HG03025 (cell line): ENCODE results near the gene INF2.
"Not testable (repeated sequence)": the region's sequence is repeated elsewhere in the genome, so short reads cannot be mapped to it uniquely, and the experiment has no call there.

ENCODE experiments used
- ATAC-seq: cut with Tn5 transposase; IDR thresholded peaks from one replicate; pipeline ENCODE4 v1.9.1; 2021; ENCODE audit warnings: mild to moderate bottlenecking, moderate library complexity; ENCODE audit not compliant: unreplicated experiment, low FRiP score

The INF2 gene

DNA sequence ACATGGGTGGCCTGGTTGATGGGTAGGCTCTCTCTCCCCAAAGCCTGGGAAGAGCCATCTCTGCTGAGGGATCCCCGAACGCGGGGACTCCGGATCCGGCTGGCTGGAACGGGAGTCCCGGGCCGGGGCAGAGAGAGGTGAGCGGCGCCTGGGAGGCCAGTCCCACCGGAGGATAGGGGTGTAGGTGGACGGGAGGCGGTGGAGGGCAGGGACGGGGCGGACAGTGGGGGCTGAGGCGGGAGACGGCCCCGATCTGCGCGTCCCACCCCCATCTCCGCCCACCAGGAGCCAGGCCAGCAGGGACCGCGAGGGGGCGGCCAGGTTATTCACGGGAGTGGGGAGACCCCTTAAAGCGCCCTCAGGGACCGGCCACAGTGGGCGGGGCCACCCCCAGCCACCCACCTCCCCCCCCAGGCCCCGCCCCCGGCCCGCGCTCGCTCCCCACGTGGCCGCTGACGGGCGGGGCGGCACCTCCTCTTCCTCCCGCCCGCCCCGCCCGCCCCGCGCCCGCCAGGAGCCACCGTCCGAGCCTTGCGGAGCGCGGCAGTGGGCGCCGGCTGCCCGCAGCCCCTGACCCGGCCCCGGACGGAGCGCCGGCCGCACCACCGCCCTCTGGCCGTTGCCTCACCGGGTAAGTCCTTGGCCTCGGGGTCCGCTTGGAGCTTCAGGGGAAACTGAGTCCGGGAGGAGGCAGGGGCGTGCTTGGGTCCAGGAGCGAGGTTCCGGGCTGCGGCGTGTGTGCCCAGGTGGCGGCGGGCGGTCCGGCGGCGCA, at the start of gene INF2:
TSS of gene INF2 (plus strand) at position 510 of the 772 bp plus-strand sequence. CDS start 11,748 bp downstream, outside the sequence.
- no peak for ATAC-seq

DNA sequence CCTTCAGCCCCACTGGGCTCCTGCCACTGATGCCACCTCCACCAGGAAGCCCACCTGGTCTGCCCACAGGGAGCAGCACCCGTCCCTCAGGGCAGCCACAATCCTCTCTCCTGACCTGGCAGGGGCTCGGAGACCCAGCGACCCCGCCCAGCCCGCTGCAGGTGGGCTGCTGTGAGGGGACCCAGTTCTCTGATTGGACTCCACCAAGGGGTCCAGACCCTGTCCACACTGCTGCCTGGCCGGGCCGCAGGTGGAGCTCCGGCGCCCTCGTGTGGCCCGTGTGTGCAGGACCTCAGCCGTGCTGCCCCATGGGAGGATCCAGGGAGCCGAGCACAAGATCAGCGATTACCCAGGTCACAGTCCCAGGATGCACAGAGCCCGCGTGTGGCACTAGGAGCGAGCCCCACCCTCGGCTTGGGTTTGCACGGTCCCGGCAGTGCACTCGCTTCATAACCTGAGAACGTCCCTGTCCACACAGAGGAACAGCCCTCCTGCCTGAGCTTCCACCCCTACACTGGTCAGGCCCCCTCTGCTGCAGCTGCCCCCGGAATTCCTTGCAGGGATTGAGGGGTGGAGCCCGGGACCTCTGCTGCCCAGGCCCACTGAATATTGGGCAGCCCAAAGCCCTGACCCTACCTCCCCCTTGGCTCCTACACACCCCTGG, 49.4 kb upstream of the INF2 start:
- no peak for ATAC-seq

DNA sequence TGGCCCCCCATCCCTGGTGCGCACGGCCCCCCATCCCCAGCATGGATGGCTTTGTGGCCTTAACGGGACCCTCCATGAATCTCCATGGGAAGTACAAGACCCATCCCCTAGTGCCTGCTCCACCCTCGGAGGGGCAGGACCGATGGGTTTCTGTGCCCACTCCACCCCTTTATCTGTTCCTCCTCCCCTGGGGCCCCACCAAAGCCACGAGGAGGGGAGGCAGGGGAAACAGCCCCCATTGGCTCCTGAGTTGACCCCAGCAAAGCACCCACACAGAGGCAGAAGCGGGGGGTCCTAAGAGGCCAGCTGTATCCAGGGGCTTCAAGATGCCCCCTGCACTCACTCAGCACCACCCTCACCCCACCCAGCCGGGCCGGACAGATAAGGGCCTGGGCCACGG, 48.7 kb upstream of the INF2 start:
- ATAC-seq = no peak

DNA sequence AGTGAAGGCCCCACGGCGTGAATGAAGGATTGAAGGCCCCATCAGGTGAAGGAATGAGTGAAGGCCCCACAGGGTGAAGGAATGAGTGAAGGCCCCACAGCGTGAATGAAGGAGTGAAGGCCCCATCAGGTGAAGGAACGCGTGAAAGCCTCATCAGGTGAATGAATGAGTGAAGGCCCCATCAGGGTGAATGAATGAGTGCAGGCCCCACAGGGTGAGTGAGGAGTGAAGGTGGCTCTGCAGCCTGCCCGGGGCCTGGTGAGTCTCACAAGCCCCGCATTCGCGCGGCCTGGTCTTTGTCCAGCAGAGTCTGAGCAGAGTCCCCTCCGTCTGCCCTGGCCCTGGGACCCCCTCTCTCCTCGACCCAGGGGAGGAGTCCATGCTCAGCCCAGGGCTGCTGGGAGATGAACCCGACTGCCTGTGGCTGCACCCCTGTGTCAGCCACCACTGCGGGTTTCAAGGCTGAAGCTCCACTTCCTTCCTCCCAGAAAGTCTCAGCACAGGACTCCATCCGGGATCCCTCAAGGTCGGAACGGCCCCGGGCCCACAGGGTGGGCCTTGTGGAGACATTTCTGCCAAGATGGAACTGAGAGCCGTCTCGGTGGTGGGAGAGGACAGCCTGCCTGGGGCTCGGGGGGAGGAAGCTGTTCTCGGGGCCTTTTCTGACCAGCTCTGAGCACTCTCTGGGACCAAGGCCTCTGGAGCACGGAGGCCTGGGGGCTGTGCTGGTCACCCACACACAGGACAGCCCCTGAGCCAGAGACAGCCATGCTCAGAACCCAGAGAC, 47.5 kb upstream of the INF2 start:
- no peak for ATAC-seq

DNA sequence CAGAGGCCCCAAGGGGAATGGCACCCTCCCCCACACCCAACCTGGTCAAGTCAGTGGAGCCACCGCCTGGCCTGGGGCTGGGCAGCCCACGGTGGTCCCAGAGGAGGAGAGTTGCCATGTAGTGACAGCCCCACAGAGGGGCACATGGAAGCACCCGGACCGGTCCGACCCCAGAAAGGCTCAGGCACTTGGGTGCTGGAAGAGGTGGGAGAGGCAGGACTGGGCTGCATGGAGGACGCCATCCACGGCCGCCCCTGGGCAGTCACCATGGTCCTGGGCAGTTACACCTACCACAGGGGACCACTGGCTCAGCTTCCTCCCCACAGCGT, 46.9 kb upstream of the INF2 start:
- no peak for ATAC-seq

DNA sequence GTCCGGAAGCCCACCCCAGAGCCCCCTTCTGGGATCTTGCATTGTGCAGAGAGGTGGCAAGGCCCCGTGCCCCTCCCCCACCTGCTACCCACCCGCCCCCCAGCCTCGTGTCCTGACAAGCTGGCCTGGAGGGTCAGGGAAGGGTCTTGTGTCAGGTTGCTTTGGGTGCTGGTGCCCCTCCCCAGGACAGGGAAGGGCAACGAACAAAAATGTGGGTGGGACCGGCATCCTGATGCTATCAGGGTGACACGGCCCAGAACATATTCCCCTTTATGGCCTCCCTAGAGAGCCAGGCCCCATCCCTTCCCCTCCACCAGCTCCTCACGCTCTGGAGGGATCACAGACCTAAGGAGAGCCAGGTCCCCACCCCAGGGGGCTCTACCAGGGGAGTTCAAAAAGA, 46.1 kb upstream of the INF2 start:
- ATAC-seq = no peak

DNA sequence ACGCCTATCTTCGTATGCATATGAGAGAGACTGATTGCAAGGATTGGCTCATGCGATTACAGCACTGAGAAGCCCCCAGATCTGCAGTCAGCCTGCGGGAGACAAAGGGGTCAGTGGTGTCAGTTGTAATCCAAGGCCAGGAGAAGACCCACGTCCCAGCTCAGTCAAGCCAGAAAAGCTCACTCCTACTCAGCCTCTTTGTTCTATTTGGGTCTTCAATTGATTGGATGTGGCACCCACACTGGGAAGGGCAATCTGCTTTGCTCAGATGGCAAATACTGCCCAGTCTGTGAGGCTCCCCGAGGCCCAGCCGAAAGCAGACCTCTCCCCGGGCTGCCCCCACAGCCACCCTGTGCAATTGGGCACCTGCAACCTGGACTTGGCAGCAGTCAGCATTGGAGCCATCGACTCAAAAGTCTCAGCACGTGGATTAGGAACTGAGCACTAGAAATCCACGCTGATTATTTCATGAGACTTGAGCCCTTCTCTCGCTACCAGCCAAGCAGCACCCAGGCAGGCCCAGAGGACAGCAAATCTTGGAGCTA, 45.3 kb upstream of the INF2 start:
- ATAC-seq = no peak

DNA sequence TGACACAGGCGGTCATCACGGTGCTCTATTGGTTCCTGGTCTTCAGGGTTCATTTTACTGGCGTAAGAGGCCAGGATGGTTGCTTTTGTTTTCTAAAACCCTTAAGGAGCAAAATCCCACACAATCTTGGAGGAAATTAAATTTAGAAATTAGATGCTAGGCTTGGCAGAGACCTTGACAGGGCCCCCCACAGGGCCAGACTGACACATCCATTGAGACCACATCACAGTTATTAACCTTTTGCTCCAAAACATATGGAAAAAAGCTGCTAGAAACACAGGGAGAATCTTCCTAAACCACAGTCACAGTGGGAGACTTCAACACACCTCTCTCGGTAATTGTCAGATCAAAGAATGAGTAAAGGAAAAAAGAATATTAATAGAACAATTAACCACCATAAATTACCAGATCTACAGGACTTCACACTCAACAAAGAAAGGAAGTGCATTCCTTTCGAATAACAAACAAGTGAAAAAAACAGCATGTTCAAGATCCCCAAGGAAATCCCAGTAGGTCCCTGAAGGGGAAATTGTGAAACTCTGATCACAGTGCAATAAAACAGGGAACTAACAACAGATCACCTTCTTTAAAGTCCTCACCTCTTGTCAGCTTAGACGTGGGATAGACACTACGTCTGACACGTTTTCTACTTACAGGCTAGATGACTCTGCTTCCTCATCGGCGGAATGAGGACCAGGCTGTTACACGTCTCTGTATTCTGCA, 44.6 kb upstream of the INF2 start:
- no peak for ATAC-seq

DNA sequence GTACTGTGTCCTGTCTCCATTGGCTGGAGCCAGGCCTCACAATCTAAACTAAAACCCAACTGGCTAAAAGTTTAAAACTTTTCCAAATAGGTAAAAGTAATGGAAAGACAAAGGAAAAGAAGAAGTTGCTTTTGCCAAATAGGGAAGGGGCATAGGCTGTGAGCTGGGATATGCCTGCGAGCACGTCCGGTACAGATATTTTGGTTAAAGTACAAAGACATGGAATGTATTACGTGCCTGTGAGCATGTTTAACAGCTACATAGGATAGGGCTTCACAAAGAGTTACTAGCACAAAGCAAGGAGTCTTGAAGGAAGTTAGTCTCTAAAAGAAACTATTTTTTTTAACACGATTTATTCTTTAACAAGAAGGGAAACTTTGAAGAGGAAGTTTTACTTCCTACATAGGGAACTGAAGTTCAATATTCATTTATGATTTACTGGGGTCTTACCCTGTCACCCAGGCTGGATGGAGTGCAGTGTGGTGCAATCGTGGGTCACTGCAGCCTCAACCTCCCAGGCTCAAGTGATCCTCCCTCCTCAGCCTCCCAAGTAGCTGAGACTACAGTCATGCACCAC, 41.9 kb upstream of the INF2 start:
- no peak for ATAC-seq

DNA sequence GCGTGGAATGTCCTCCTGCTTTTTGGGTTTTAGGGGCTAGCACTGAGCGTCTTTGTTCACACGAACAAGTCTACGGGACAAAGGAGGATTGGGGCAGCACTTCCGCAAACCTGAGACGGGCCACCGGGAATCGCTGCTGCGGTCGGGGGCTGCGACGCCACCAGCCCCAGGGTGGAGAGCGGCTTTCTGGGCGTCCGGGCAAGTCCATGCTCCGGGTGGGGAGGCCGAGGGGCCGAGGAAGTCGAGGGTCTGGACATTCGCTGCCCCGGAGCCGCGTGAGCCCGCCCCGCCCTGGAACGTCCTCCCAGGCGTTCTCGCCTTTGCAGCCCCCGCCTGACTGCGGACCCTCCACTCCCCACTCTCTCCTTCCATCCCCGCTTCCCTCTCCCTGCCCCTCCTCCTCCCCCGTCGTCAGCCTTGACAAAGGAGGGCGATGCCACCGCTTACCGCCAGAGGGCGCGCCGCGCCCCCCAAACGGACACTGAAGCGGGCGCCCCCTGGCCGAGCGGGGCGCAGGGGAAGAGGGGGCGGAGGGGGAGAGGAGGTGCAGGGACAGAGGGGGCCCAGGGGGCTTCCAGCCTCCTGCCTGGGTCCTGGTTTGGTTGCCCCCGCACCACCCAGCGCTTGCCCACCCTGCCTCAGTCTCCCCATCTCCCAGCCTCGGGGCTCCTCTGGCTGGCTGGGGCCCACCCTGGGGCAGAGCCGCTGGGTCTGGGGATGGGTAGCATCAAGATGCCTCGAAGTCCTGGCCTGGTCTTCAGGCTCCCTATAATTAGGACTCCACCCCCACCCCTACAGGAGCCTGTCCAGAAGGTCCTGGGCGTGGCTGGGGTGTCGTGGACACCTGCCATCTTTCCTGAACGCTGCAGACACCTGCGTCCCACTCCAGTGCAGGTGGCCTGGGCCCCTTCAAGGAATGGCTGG, 39.1 kb upstream of the INF2 start:
- ATAC-seq = no peak

DNA sequence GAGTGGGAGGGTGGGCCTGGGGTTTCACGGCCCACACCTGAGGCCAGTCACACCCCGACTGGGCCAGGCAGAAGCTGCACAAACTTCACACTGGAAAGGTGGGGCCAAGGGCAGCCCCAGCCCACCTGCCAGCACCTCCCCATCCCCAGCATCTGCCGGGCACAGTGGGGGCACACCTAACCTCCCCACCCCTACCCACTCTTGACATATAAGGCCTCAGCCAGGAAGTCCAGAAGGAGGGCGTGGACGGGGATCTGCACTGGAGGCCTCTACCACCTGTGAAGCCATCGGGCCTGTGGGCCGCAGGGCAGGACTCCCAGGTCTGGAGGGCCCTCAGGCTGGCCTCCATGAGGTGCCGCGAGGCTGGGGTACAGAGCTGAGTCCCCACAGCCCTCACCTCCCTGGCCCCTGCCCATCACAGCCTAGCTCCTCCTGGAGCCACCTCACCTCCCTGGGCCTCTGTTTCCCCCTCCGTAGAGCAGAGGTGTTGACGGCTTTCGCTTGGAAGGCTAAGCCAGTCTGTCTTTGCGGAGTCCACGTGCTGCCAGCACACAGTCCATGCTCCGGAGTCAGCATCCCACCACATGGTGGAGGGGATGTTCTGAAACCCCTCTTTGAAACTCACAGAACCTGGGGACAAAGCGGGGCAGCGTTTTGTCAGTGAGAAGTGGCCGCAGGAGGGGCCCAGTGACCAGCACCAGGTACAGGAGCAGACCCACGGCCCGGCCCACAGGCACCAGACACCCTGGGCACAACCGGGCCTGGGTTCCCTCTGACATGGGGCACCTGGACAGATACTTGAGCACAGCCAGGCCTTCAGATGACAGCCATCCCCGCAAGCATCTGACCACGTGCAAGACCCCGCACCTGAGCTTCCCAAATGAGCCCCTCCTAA, 38.2 kb upstream of the INF2 start:
- no peak for ATAC-seq

DNA sequence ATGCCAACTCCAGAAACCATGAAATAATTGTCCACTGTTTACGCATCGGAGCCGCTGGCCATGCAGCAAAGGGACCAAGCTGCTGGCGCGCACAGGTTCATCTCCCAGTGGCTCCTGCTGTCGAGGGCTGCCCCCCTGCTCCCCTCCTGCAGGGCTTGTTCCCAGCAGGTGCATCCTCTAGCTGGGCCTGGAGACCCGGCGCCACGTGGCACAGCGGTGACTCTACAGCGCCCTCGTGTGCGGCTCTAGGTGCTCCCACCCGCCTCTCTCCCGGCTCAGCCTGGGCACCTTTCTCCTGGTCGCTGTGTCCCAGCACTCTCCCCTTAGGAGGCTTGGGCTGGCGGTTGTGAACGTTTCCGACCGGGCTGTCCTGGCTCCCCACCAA, 37.5 kb upstream of the INF2 start:
- ATAC-seq = no peak

DNA sequence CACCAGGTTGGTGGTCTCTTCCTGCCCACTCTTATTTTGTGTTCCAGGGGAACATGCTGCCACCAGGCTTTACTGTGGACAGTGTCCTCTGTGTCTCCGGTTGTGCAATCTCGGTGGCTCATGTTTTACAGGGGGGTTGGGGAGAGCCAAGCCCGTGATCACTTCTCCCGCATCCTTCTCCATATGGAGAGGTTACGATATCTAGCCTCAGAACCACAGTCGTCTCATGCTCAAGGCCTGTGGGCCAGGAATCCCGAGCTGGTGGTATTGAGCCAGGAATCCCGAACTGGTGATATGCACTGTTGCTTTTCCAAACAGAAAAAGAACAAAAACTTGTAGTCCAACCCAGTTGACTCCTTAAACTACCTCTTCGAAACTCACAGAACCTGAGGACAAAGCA, 37.0 kb upstream of the INF2 start:
- ATAC-seq = no peak

DNA sequence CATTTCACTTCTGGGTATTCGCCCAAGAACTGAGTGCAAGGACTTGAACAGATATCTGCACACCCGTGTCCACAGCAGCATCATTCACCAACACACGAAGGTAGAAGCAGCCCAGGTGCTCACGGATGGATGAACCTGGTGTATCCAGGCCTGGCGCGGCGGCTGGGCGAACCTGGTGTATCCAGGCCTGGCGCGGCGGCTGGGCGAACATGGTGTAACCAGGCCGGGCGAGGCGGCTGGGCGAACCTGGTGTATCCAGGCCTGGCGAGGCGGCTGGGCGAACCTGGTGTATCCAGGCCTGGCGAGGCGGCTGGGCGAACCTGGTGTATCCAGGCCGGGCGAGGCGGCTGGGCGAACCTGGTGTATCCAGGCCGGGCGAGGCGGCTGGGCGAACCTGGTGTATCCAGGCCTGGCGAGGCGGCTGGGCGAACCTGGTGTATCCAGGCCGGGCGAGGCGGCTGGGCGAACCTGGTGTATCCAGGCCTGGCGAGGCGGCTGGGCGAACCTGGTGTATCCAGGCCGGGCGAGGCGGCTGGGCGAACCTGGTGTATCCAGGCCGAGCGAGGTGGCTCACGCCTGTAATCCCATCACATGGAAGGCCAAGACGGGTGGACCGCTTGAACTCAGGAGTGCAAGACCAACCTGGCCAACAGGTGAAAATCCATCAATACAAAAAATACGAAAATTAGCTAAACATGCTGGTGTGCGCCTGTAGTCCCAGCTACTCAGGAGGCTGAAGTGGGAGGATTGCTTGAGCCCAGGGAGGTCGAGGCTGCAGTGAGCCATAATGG, 36.1 kb upstream of the INF2 start:
- not testable (repeated sequence) for ATAC-seq

DNA sequence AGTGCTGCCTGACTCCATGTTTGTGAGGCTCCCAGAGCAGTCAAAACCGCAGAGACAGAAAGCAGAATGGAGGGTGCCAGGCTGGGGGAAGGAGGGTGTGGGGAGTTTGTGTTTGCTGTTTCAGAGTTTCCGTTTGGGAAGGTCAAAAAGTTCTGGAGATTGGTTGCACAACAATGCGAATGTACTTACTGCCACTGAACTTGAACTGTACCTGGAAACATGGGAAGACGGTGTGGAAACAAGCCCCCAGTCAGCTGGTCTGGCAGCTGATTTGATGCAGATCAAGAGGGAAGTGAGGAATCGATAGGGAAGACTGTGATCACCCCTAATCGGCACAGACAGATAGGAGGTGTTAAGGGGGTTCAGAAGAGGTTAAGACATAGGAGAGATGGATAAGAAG, 35.3 kb upstream of the INF2 start:
- no peak for ATAC-seq

DNA sequence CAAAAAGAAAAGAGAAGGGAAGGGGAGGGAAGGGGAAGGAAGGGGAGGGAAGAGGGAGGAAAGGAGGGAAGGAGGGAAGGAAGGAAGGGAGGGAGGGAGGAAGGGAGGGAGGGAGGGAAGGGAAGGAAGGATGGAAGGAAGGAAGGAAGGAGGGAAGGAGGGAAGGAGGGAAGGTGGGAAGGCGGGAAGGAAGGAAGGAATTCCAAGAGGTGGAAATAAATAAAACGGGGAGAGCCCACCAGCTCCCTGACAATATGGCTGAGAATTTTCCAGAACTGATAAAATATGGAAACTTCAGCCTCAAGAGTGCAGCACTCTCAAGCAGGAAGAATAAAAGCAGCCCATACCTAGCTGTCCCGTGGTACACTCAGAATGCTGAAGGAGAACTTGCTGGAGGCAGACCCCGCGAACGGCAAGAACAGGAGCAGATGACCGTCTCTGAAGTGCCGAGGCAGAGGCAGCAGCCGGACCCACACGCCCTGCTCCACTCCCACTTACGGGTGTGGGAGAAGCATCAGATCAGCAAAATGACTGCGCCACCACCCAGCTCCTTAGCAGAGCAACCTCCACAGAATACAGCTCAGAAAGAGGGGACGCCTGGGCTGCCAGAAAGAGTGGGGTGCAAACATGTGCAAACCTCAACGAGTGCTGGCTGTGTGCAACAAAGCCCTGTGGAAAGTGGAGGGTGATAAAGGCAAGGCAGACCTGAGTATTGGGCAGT, 34.1 kb upstream of the INF2 start:
- ATAC-seq = no peak
